ENCODE results near the gene AMMECR1.
"Not testable (repeated sequence)": the region's sequence is repeated elsewhere in the genome, so short reads cannot be mapped to it uniquely, and the experiment has no call there.

AMMECR1 gene

DNA sequence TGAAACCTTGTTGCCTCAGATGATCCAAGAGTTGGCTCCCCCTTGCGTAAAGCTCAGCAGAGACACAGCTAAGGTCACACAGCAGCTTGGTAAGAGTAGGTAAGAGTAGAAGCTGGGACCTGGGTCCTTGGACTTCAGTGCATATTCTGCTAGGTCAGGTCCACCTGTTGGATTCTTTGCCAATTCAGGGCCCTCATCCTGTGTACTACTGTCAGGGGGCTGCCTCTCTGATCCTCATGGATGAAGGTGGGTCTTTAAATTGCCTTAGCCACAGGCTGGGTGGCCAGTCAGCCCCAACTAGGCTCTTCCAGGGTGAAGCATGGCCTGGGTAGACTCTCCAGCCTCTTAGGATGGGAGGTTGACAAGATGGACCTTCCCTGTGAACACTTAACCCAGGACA lies 155.8 kb downstream of the AMMECR1 start:
- no peak for DNase-seq

DNA sequence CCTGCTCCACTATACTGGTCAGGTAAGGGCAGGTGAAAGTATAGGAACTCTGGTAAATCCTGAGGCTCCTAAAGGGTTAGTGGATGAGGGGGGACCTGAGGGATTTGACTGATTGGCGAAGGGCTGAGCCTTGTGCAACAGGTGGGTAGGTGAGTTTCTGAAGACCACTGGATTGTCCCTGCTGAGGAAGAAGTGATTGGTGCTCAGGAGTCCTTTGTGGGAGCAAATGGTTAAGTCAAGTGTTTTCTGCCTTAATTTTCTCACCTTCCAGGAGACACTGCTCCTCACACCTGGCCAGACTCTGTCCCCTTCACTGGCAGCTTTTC lies 156.6 kb downstream of the AMMECR1 start:
- DNase-seq: no peak

GRCh38 chrX:110159865-110160264 lies 158.0 kb downstream of the AMMECR1 start:
- DNase-seq: no peak

GRCh38 chrX:110159235-110159634 lies 158.7 kb downstream of the AMMECR1 start:
- no peak for DNase-seq

DNA sequence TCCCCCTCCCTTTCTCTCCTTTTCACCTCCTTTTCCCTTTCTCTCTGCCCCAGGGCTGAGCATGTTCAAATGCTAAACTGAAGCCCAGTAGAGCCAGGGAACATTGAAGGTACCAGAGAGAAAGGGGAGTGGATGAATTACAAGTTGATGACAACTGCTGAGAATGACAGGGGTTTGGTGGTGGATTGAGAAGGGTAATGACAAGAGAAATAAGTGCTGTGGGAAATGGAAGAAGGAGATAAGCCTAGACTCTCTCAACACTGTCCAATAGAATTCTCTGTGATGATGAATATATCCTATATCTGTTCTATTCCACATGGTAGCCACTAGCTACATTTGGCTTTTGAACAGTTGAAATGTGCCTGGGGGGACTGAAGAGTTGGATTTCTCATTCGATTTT lies 160.4 kb downstream of the AMMECR1 start:
- DNase-seq: no peak

DNA sequence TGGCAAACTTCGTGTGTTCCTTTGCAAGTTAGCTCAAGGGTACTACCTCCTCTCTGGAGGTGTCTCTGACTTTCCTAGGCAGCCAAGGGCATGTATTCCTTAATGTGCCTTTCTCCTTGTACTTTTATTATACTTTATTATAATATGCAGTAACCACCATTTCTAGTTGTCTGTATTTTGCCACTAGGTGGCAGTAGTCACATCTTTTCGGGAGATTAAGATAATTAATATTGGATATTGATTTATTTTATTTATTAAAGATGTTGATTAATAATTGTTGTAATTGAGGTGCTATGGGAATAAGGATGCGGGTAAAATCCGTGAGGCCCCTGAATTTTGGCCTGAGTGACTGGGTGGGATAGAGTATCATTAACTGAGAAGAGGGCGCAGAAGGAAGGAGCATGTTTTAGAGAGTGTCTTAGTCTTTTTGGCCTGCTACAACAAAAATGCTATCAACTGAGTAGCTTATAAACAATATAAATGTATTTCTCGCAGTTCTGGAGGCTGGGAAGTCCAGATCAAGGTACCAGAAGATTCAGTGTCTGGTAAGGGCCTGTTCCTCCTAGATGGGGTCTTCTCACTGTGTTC lies 161.6 kb downstream of the AMMECR1 start:
- no peak for DNase-seq

DNA sequence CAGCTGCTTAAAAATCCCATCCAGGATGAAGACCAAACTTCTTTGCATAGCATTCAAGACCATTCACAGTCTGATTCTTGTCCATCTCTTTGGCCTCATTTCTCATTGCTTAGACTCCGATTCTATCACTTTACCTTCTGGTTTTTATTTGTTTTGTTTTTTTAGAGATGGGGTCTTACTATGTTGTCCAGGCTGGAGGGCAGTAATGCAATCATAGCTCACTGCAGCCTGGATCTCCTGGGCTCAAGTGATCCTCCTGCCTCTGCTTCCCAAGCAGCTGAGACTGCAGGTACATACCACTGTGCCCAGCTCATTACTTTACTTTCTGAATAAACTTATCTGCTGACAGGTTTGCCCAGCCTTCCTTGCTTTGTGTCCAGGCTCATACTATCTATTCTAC lies 162.1 kb downstream of the AMMECR1 start:
- no peak for DNase-seq

GRCh38 chrX:110154328-110154727 lies 163.6 kb downstream of the AMMECR1 start:
- DNase-seq: not testable (repeated sequence)

DNA sequence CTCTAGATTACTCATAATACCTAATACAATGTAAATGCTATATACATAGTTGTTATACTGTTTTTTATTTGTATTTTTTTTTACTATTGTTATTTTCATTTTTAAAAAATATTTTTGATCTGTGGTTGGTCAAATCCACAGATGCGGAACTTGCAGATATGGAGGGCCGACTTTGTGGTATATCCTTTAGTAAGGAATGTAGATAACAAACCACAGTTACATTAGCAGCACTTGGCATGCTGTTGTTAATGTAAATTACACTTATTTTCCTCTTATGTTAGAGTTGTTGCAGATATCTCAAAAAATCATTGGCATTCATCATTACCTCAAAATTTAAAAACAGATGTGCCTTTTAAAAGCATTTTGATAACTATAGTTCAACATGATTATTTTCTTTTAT lies 164.0 kb downstream of the AMMECR1 start:
- no peak for DNase-seq

DNA sequence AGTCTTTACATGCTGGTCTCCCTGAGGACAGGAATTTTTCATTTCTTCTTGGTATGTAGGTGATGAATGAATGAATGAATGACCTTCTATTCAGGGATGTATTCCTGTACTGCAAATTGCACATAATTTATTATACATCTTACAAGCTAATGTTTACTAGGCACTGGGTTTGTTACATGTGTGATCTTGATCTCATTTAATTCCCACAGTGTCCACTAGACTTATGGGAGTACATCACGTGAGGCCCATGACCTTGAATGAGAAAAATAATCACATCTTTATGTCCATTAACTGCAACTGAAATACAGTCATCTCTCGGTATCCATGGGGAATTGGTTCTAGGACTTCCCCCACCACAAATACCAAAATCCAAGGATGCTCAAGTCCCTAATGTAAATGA lies 164.6 kb downstream of the AMMECR1 start:
- DNase-seq: no peak

- DNase-seq: no peak
These were observed 171.4 kb downstream of the AMMECR1 start for GRCh38 chrX:110146521-110146920.

GRCh38 chrX:110145854-110146253 lies 172.0 kb downstream of the AMMECR1 start:
- DNase-seq: peak; percentile 63

DNA sequence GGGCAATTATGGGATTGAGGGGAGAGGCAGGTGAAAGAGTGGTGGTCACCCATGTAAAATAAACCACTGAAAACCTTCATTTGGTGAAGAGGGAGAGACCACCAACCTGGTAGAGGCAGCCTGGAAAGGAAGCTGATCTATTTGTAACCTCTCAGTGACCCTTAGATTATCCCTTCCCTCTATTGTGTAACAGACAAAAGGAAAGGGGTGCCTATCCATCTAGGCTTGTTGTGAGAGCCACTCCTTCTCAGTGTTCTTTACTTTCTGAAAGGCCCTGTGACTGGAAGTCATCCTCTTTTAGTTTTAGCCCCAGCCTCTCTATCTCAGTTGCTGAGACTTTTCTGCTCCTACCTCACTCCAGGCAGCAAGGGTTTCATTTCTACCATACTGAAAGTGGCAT lies 172.6 kb downstream of the AMMECR1 start:
- DNase-seq: no peak

All from activated effector memory CD4-positive, alpha-beta T cell treated with anti-CD3 and anti-CD28 coated beads, Interleukin-2, amount 50 U/mL, for 16 hours (primary cell).